Transverse colon (tissue), 4 donors: Measurements from ENCODE around the gene SAMD15. TPM values are rescaled to one million over a fixed set of nuclear protein-coding genes. Genes with fewer than 3 reads are reported as not detected.

Source experiments
- DNase-seq: peaks from one replicate; pipeline ENCODE4 v3.0.0-alpha.2; 2019
- H3K27ac ChIP-seq, 4 donors: fragments of 200-600 bp; sonication (generic); 2 replicates each; pipeline ENCODE4 v1.5.1; 2016 to 2018; ENCODE audit warnings: inconsistent platforms in 4 of 4
- H3K27me3 ChIP-seq: fragments of 200-600 bp; sonication (generic); 2 replicates; pipeline ENCODE4 v1.5.1; 2017; ENCODE audit warnings: inconsistent platforms
- H3K36me3 ChIP-seq, 4 donors: fragments of 200-600 bp; sonication (generic); 2 replicates each; pipeline ENCODE4 v1.5.1; 2017 to 2019; ENCODE audit warnings: inconsistent platforms in 4 of 4
- H3K4me1 ChIP-seq, 4 donors: fragments of 200-600 bp; sonication (generic); 2 replicates each; pipeline ENCODE4 v1.5.1; 2017 to 2020; ENCODE audit warnings: inconsistent platforms in 4 of 4
- H3K4me3 ChIP-seq, 4 donors: fragments of 200-600 bp; sonication (generic); 1 replicate in 1 of 4; 2 replicates in 3 of 4; pipeline versions ENCODE4 v1.5.1 to v1.6.1; 2017 to 2019; ENCODE audit warnings: inconsistent platforms in 4 of 4
- H3K9me3 ChIP-seq, 2 donors: fragments of 200-600 bp; sonication (generic); 2 replicates each; pipeline ENCODE4 v1.5.1; 2017 to 2019; ENCODE audit warnings: inconsistent platforms in 2 of 2
- EP300 ChIP-seq: sonication (generic); formaldehyde crosslinking; IDR thresholded peaks from one replicate; pipeline ENCODE4 v1.6.1; 2017; ENCODE audit warnings: antibody characterized with exemption, low read depth
- POLR2A ChIP-seq: fragments of 450-650 bp; IDR thresholded peaks from one replicate; pipeline ENCODE4 v1.6.1; 2016; ENCODE audit warnings: antibody characterized with exemption, mild to moderate bottlenecking, moderate library complexity
- POLR2AphosphoS5 ChIP-seq, 3 donors: sonication (generic); formaldehyde crosslinking; IDR thresholded peaks; one replicate each; pipeline ENCODE4 v1.6.1; 2016; ENCODE audit warnings: antibody characterized with exemption in 3 of 3
- WGBS, 2 donors: methylation state at CpG; one replicate each; pipeline ENCODE4 v1.1.5; 2018; ENCODE audit warnings: low coverage in 1 of 2; 5-methylcytosine and 5-hydroxymethylcytosine counted together
- in situ Hi-C, 4 donors: fragments of 200-750 bp; cut with MboI; loops; one replicate each; pipeline versions ENCODE4 v1.15.0 to v1.15.1; 2017; ENCODE audit warnings: low sequenced_read_pairs in 3 of 4, low pct_ligation_motif_present in 1 of 4, low pct_unique_long_range_greater_than_20kb in 1 of 4
- intact Hi-C: fragments of 100-400 bp; cut with DNase I; formaldehyde crosslinking; loops from one replicate; pipeline ENCODE4 v1.15.1; 2023; ENCODE audit warnings: low total_unique reads
- total RNA-seq, 4 donors: library from RNA; depleted of rRNA; stranded (reverse); fragments of >200 nt; gene quantifications; one replicate each; pipeline ENCODE4 v1.1.0, GENCODE V29; 2016
- TF ChIP-seq, protein P1 (sequence below), 5 experiments: fragments of 200-600 bp in 3 of 5; fragments of 450-650 bp in 2 of 5; sonication (generic) in 3 of 5; IDR thresholded peaks; 1 replicate in 2 of 5; 2 replicates in 3 of 5; pipeline ENCODE4 v1.5.1; 2016 to 2017; ENCODE audit warnings: antibody characterized with exemption in 5 of 5, inconsistent platforms in 3 of 5, mild to moderate bottlenecking in 2 of 5, moderate library complexity in 1 of 5

The SAMD15 gene
- total RNA-seq, 4 donors from 2014 or later, result 0.16 to 0.41 TPM; not detected in 2

GRCh38 chr14:77337880-77338279 is 39.3 kb upstream of the SAMD15 start:
- TF ChIP-seq POLR2A (no peak), POLR2AphosphoS5 (IDR thresholded peaks at IDR 0.05) (no peak), EP300 (no peak)
- TF ChIP-seq, protein P1, sequence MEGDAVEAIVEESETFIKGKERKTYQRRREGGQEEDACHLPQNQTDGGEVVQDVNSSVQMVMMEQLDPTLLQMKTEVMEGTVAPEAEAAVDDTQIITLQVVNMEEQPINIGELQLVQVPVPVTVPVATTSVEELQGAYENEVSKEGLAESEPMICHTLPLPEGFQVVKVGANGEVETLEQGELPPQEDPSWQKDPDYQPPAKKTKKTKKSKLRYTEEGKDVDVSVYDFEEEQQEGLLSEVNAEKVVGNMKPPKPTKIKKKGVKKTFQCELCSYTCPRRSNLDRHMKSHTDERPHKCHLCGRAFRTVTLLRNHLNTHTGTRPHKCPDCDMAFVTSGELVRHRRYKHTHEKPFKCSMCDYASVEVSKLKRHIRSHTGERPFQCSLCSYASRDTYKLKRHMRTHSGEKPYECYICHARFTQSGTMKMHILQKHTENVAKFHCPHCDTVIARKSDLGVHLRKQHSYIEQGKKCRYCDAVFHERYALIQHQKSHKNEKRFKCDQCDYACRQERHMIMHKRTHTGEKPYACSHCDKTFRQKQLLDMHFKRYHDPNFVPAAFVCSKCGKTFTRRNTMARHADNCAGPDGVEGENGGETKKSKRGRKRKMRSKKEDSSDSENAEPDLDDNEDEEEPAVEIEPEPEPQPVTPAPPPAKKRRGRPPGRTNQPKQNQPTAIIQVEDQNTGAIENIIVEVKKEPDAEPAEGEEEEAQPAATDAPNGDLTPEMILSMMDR (IDR thresholded peaks at IDR 0.05), result no peak
- intact Hi-C loops, result no loop called here
- H3K27ac ChIP-seq, result no peak overlapping the region
- peaks cover 0 to 4% (median 0%) of the 10 kb centered on the region in 4 donors for H3K36me3 ChIP-seq
- 88 to 95% methylated on average over 3 of the region's 3 CpGs for WGBS, 2 donors
- H3K9me3 ChIP-seq, result no peaks in the 10 kb centered on the region
- H3K4me1 ChIP-seq, result no peaks in the 10 kb centered on the region
- H3K27me3 ChIP-seq, result no peaks in the 10 kb centered on the region
- H3K4me3 ChIP-seq, result no peak overlapping the region
- no peak for DNase-seq
- in situ Hi-C loops, result no loop called here

- peaks cover 0 to 6% (median 0%) of the 10 kb centered on the region in 4 donors for H3K36me3 ChIP-seq
- WGBS, 2 donors, result 75 to 81% methylated on average over 2 of the region's 2 CpGs
- H3K4me3 ChIP-seq, result no peak overlapping the region
- H3K27me3 ChIP-seq, result no peaks in the 10 kb centered on the region
- intact Hi-C loops, result no loop called here
- no peak for TF ChIP-seq EP300
- TF ChIP-seq POLR2A, result no peak
- TF ChIP-seq, protein P1 (IDR thresholded peaks at IDR 0.05), result no peak
- TF ChIP-seq POLR2AphosphoS5 (IDR thresholded peaks at IDR 0.05), result no peak
- H3K27ac ChIP-seq, result no peak overlapping the region
- H3K4me1 ChIP-seq, result no peaks in the 10 kb centered on the region
- H3K9me3 ChIP-seq, result no peaks in the 10 kb centered on the region
- DNase-seq, result no peak
- in situ Hi-C loops, result no loop called here
Measured at GRCh38 chr14:77338302-77338701, 38.9 kb upstream of the SAMD15 start.

DNA sequence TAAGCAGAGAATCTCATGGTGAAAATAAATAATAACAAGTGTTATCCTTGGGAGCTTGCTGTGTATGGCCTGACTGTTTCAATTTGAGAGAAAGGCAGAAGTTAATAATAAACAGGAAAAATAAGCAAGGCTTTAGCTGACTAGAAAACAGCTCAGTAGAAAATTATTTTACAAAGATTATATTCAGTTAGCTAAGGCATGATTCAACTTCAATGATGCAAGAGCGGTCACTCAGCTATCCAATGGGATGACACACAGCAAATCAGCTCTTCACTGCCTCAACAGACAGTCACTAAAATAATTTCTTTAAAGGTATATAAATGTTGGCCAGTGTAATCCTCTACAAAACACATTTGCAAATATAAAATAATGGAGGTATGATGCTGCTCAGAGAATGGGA is 37.8 kb upstream of the SAMD15 start:
- intact Hi-C loops (no loop called here), in situ Hi-C loops (no loop called here)
- H3K27ac ChIP-seq, result no peak overlapping the region
- no peak overlapping the region for H3K4me3 ChIP-seq
- H3K27me3 ChIP-seq, result no peaks in the 10 kb centered on the region
- TF ChIP-seq, protein P1 (IDR thresholded peaks at IDR 0.05), result no peak
- TF ChIP-seq EP300 (no peak), POLR2A (no peak), POLR2AphosphoS5 (IDR thresholded peaks at IDR 0.05) (no peak)
- no peaks in the 10 kb centered on the region for H3K4me1 ChIP-seq
- no peaks in the 10 kb centered on the region for H3K9me3 ChIP-seq
- DNase-seq, result no peak
- H3K36me3 ChIP-seq, result peaks cover 0 to 6% (median 0%) of the 10 kb centered on the region in 4 donors
- WGBS, 2 donors, result 88 to 90% methylated on average over 1 of the region's 1 CpG

DNA sequence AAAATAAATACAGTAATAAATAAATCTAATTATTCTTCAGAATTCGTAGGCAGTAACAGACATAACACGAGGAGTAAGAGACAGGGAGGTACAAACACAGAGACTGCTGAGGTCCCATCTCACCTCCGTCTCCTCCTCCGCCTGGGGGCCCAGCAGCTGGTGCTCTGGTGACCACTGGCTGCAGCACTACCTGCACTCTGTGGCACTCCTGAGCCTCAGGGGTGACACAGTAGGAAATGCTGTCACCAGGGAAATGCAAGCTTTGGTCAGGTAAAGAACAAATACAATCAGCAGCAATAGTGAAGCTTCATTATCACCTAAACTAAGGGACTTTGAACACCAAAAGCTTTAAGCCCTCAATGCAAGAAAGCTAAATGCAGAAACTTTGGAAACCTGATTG is 36.8 kb upstream of the SAMD15 start:
- no peak for DNase-seq
- no peak for TF ChIP-seq POLR2AphosphoS5 (IDR thresholded peaks at IDR 0.05)
- no peak for TF ChIP-seq POLR2A
- TF ChIP-seq EP300, result no peak
- TF ChIP-seq, protein P1 (IDR thresholded peaks at IDR 0.05), result no peak
- in situ Hi-C loops, result no loop called here
- Histone ChIP-seq H3K27ac (no peak overlapping the region), H3K4me1 (no peaks in the 10 kb centered on the region), H3K36me3 (peaks cover 0 to 6% (median 0%) of the 10 kb centered on the region in 4 donors), H3K4me3 (no peak overlapping the region), H3K9me3 (no peaks in the 10 kb centered on the region), H3K27me3 (no peaks in the 10 kb centered on the region)
- intact Hi-C loops, result no loop called here
- 90% methylated on average over 4 of the region's 4 CpGs; no CpG with 5 or more reads in 1 of the 2 donors for WGBS, 2 donors
